ENCODE data around the gene RUNX2. TPM values are rescaled to one million over a fixed set of nuclear protein-coding genes. Genes with fewer than 3 reads are reported as not detected.
A peak's percentile ranks its signal among the peaks of the same experiment; 100 is the strongest.

Gene RUNX2
- total and polyA plus RNA-seq, 2 experiments from 2014 or later = 0.66 to 1.7 TPM

GRCh38 chr6:45577836-45578504 is 249.8 kb downstream of the RUNX2 start:
- Histone ChIP-seq H3K4me1 (ENCODE audit: insufficient read depth) (no peaks in the 10 kb centered on the region), H4K20me1 (replicated peaks; ENCODE audit: insufficient read depth) (no peaks in the 10 kb centered on the region), H3K4me3 (no peak overlapping the region), H3K4me2 (no peak overlapping the region), H2AFZ (peak overlapping the region; percentile 56; the same call in 1 of the 2 replicates), H3K79me2 (replicated peaks; ENCODE audit: insufficient read depth) (no peaks in the 10 kb centered on the region), H3K27me3 (ENCODE audit: insufficient read depth) (no peaks in the 10 kb centered on the region), H3K27ac (ENCODE audit: low read depth) (no peak overlapping the region), H3K9me2 (ENCODE audit: insufficient read depth) (peaks cover 5% of the 10 kb centered on the region; the same call in 1 of the 2 replicates), H3K36me3 (ENCODE audit: insufficient read depth) (no peaks in the 10 kb centered on the region), H3F3A (replicated peaks; ENCODE audit: low read depth) (no peaks in the 10 kb centered on the region)
- H3K27me3 Mint-ChIP-seq (ENCODE audit: insufficient read depth, low read depth, poor library complexity) = no peaks in the 10 kb centered on the region
- H3K9me3 Mint-ChIP-seq = peaks cover 4% of the 10 kb centered on the region; the same call in 2 of the 3 replicates
- ATAC-seq = no peak
- no peak overlapping the region for H3K4me3 Mint-ChIP-seq
- H3K36me3 Mint-ChIP-seq (ENCODE audit: low read depth) = no peaks in the 10 kb centered on the region
- H3K27ac Mint-ChIP-seq = no peak overlapping the region
- DNase-seq (ENCODE audit: low spot score) = no peak
- TF ChIP-seq CREB1 (CRISPR knock-in tag; IDR thresholded peaks at IDR 0.05; ENCODE audit: low read depth) = no peak
- TF ChIP-seq ZNF114 (CRISPR knock-in tag; IDR thresholded peaks at IDR 0.05) = no peak
- TF ChIP-seq CTCF (conservative IDR thresholded peaks at IDR 0.05; ENCODE audit: low read depth in 2 of 2) = no peak
- no peak for TF ChIP-seq JUNB (IDR thresholded peaks at IDR 0.05; ENCODE audit: unreplicated experiment)
- no peak for TF ChIP-seq EZH2phosphoT487 (IDR thresholded peaks at IDR 0.05; ENCODE audit: unreplicated experiment)
- TF ChIP-seq NANOG (IDR thresholded peaks at IDR 0.05; ENCODE audit: borderline replicate concordance) = no peak
- TF ChIP-seq REST (IDR thresholded peaks at IDR 0.05; ENCODE audit: unreplicated experiment) = no peak
- TF ChIP-seq ETS1 (IDR thresholded peaks at IDR 0.05) = no peak
- TF ChIP-seq STAT1 (IDR thresholded peaks at IDR 0.05; ENCODE audit: unreplicated experiment) = no peak
- no peak for TF ChIP-seq EZH2 (IDR thresholded peaks at IDR 0.05; ENCODE audit: low read depth, unreplicated experiment)
- TF ChIP-seq POLR2AphosphoS5 (IDR thresholded peaks at IDR 0.05; ENCODE audit: low read depth) = no peak
- no peak for TF ChIP-seq ZNF462 (CRISPR knock-in tag; IDR thresholded peaks at IDR 0.05)
- no peak for TF ChIP-seq ZNF331 (CRISPR knock-in tag; IDR thresholded peaks at IDR 0.05; ENCODE audit: low read depth)
- 0 out of 3 replicates have a peak, but pooled peaks cover 3% of the 10 kb centered on the region for H3K4me1 Mint-ChIP-seq
